GM21367 (cell line): ENCODE data around the gene SDC1.
"Not testable (repeated sequence)": the region's sequence is repeated elsewhere in the genome, so short reads cannot be mapped to it uniquely, and the experiment has no call there.

Source experiments
- ATAC-seq: cut with Tn5 transposase; IDR thresholded peaks from one replicate; pipeline ENCODE4 v1.9.1; 2021; ENCODE audit not compliant: unreplicated experiment

Gene SDC1

DNA sequence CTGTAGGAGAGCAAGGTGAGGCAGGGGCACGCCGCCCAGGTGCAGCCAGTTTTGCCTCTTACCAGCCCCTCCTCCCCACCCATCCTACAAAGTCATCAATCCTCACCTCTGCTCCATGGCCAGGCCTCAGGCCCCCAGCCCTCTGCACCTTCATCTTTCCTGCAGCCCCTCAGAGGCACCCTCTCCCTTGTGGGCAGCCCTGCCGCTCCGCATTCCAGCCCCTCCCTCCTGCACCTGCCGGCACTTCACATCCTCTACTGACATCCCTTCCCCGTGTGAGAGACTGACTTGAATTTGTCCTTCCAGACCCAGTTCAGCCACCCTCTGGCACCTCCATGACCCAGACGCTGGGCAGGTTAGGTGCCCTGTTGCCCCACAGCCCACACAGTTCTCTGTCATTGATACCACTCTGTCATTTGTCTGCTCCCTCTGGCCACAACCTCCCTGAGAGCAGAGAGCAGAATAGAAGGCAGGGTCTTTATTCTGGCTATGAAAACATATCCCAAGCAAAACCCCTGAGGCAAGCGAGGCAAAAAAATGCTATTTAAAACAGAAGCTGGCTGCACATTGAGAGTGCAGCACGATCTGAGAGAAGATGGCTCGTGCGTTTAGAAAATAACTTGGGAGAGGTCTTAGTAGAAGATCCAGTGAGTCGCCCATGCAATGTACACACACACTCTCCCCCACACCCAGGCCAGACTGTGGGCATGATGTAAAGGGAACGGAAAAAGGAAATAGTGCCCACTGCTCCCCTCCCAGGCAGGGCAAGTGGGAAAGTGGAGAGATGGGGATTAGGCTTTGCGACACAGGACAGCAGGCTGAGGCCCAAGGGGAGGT, 25.9 kb downstream of the SDC1 start:
- ATAC-seq, result no peak

DNA sequence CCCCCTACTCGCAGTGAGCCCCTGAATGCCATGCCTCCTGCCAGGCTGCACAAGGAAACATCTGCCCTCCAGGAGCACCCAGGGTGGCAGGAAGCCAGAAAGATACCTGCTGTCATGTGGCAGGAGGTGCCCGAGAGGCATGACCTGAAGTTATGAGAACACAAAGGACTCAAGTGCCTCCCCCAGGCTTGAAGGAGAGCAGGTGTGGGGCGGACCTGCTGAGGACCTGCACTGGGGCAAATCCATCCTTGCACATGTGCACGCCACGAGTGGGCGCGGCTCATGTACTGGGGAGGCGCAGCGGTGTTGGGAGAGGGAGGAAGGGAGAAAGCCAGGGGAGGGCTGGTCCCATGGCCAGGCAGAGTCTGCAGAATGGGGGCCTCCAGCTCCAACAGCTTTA, 26.9 kb downstream of the SDC1 start:
- no peak for ATAC-seq

- ATAC-seq, result no peak
Observed at GRCh38 chr2:20197192-20197591, 27.7 kb downstream of the SDC1 start.

DNA sequence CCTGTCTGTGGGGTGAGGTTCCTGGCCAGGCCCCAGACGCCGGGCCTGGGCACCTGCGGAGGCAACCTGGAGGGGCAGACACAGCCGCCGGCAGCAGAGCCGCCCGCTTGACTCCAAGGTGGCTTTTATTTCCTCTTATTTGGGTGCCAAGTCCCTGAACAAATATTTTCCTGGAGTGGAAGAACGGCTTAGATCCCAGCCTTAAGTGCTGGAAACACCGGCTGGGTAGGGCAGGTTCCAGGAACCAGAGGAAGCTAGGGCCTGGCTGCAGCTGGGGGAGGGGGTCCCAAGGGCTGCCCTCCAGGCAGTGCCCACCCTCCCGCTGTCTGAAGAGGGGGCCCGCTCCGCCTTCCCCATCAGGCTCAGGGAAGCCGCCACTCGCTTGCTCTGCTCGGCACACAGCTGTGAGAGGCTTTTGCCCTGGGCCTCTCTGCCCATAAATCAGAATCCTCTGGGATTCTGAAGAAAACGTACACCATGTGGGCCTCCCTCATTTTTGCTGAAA, 28.2 kb downstream of the SDC1 start:
- ATAC-seq, result no peak

DNA sequence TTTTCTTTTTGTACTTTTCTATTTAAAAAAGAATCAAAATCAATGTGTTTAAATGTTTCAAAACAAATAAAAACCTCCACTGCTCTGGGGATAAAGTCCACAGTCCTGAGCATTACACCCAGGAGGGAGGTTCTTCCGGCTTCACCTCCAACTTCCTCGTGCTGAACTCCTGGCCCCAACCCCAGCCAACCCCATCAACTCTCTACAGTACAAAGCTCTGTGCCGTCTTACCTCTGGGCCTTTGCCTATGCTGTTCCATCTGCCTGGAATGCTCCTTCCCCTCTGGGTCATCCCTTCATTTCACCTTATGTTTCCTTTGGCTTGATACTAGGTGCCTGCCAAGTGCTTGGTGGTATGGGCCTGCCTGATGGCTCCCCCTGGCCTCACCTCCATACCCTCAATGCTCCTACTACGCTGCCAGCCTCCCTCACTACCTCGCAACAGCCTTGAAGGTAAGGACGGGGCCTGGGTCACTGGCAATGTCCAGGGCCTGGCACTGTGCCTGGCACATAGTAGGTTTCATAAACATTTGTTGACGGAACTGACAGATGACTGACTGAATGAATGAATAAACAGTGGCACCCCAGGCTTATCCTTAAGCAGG, 28.8 kb downstream of the SDC1 start:
- ATAC-seq, result no peak

DNA sequence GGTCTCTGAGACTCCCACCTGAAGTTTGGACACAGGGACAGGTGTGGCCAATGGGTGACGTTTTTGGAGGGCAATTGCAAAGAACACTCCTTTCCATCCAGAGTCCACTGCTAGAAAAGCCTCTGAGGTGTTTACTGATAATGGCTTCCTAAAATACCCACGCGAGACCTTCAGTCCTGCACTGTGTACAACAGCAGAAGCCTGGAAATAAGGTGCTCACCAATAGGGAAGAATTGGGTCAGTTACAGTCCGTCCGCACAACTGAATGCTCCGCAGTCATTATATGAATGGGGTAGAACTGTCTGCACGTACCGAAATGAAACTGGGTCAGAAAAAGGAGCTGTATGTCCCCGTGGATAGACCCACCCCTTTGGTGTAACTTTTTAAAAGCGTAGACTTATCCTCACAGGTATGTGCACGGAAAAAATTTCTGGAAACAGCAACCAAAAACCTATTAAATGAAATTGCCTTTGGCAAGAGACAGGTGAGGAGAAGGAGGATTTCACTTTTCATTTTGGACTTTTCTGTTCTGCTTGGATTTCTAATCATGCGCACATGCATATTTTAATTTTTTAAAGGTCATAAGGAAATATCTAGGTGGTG, 29.4 kb downstream of the SDC1 start:
- no peak for ATAC-seq

DNA sequence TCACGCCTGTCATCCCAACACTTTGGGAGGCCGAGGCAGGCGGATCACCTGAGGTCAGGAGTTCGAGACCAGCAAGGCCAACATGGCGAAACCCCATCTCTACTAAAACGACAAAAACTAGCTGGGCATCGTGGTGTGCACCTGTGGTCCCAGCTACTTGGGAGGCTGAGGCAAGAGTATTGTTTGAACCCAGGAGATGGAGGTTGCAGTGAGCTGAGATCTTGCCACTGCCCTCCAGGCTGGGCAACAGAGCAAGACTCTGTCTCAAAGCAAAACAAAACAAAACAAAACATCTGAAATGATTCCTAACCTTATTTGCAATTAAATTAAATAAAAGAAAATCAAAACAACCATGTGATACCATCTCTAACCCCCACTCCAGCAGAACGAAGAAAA, 29.9 kb downstream of the SDC1 start:
- not testable (repeated sequence) for ATAC-seq

DNA sequence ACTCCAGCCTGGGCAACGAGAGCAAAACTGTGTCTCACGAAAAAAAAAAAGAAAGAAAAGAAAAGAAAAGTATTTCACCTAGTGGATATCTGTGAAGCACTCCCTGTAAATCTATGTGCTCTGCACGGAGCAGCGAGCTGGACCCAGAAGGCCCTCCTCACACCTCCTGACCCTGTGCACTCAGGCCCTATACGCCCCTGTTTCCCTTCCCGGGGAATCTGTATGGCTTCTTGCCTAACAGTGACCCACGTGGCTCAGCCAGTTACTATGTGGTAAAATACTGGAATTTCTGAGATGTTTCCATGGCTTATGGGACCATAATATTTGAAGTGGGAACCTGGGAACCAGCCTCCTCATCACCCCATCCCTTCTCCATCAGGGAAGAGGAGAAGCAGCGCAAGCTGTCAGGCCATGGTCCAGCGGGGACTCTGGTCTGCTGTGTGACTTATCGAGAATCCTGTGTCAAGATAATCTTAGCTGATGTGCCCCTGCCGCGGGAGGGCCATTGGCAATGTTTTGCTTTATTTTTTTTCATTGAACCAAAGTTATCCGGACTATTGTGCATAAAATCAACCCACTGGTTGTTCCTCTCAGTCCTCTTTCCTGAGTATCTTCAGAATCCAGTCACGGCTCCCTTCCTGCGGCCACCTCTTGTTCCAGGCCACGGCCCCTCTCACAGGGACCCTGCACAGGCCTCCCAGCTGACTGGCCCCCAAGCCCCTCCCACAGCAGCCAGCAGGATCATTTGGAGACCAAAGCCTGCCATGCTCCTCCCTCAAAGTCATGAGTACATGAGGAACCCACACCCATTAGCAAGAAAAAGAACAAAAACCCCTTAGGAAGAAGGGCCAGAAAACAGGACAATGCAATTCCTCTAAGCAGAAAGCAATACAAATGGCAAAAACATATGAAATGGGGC, 30.6 kb downstream of the SDC1 start:
- ATAC-seq, result no peak

- ATAC-seq, result no peak
Observed at GRCh38 chr2:20193185-20193584, 31.7 kb downstream of the SDC1 start.

DNA sequence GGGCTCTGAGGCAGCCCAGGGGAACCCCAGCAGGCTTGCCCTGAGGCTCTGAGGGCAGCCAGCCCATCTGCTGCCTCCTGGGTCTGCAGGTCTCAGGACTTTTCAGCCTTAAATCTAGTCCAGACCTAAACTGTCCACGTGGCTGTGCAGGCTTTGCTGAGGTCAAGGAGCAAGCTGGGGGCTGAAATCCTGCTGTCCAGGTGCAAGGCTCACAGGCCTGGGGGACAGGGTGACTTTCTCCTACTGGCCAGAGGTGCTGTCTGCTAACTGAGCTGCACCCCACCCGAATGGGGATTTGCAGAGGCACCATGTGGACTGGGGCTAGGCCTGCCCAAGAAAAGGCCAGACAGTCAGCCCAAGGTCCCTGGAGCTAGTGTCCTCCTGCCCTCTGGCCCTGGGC, 32.1 kb downstream of the SDC1 start:
- no peak for ATAC-seq

- ATAC-seq, result no peak
Observed at GRCh38 chr2:20191714-20192569, 33.0 kb downstream of the SDC1 start.

- no peak for ATAC-seq
Observed at GRCh38 chr2:20190876-20191713, 33.8 kb downstream of the SDC1 start.

GRCh38 chr2:20190170-20190569, 34.8 kb downstream of the SDC1 start:
- no peak for ATAC-seq

DNA sequence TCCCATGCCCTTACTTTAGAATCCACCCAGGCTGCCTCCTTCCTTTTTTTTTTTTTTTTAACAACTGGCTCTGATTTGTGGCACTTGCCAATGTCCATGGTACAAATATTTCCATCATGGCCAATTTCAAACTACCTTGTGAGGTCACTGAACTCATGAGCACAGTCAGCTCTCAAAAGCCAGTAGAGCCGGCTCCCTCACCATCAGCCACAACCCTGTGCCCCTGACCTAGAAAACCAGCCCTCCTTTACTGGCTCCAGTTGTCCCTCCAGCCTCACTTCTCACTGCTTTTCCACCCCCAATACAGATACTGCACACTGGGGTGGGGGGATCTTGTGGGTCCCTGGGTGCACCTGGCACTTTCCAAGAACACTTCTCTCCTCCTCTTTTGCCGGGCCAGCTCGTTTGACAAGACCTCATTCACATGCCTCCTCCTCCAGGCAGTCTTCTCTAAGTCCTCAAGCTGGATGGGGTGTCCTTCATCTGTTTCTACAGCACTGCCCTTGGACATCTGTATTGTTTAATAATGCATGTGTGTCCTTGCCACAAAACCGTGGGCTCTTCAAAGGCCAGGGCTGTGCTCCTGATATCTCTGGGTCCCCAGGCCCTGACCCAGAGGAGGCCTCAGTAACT, 35.5 kb downstream of the SDC1 start:
- no peak for ATAC-seq

- ATAC-seq, result no peak
Observed at GRCh38 chr2:20188851-20189250, 36.1 kb downstream of the SDC1 start.

GRCh38 chr2:20188201-20188600, 36.7 kb downstream of the SDC1 start:
- no peak for ATAC-seq

GRCh38 chr2:20187331-20187730, 37.6 kb downstream of the SDC1 start:
- no peak for ATAC-seq

- no peak for ATAC-seq
Observed at GRCh38 chr2:20186855-20187187, 38.1 kb downstream of the SDC1 start.
